Activated T-cell treated with anti-CD3 and anti-CD28 coated beads for 4 hours (primary cell): ENCODE data around the gene CNPY1.

Experiments used
- DNase-seq: peaks from one replicate; pipeline ENCODE4 v3.0.0-alpha.2; 2020

Gene CNPY1

GRCh38 chr7:155509359-155509724 lies 37.0 kb downstream of the CNPY1 start:
- no peak for DNase-seq

- DNase-seq, result no peak
These were observed 37.7 kb downstream of the CNPY1 start for GRCh38 chr7:155508376-155509358.

GRCh38 chr7:155507576-155507975 lies 38.8 kb downstream of the CNPY1 start:
- DNase-seq, result no peak

- DNase-seq, result no peak
These were observed 39.5 kb downstream of the CNPY1 start for GRCh38 chr7:155506854-155507337.

- no peak for DNase-seq
These were observed 41.0 kb downstream of the CNPY1 start for GRCh38 chr7:155505422-155505793.

GRCh38 chr7:155497149-155497901 lies 49.0 kb downstream of the CNPY1 start:
- no peak for DNase-seq

- no peak for DNase-seq
These were observed 49.9 kb downstream of the CNPY1 start for GRCh38 chr7:155496267-155497005.

GRCh38 chr7:155495440-155496248 lies 50.7 kb downstream of the CNPY1 start:
- no peak for DNase-seq

GRCh38 chr7:155494551-155494950 lies 51.8 kb downstream of the CNPY1 start:
- no peak for DNase-seq

- DNase-seq, result no peak
These were observed 52.4 kb downstream of the CNPY1 start for GRCh38 chr7:155493744-155494538.

GRCh38 chr7:155491812-155492211 lies 54.5 kb downstream of the CNPY1 start:
- no peak for DNase-seq

GRCh38 chr7:155490697-155491628 lies 55.4 kb downstream of the CNPY1 start:
- no peak for DNase-seq

GRCh38 chr7:155489862-155490696 lies 56.3 kb downstream of the CNPY1 start:
- DNase-seq, result no peak

- no peak for DNase-seq
These were observed 57.1 kb downstream of the CNPY1 start for GRCh38 chr7:155489158-155489840.

GRCh38 chr7:155488483-155489127 lies 57.8 kb downstream of the CNPY1 start:
- DNase-seq, result no peak

GRCh38 chr7:155487509-155488482 lies 58.6 kb downstream of the CNPY1 start:
- DNase-seq, result no peak
